ENCODE measurements around the gene PUS7.

DNA sequence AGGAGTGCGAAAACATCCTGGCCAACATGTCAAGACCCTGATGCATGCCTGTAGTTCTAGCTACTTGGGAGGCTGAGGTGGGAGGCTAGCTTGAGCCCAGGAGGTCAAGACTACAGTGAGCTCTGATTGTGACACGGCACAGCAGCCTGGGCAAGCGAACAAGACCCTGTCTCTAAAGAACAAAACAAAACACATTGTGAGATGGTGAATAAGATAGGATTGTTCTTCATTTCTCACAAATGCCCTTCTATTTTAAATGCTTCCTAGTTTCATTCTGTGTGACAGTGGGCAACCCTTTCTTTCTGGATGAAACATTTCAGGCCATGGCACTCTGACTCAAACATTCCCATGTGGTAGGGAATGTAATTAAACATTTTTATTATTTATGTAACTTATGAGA is 45.8 kb upstream of the PUS7 start:
- TF ChIP-seq TAF1 (conservative IDR thresholded peaks at IDR 0.05) (no peak), HNF4G (IDR thresholded peaks at IDR 0.05) (no peak), RAD21 (IDR thresholded peaks at IDR 0.05) (no peak)
- TF ChIP-seq, protein P1, sequence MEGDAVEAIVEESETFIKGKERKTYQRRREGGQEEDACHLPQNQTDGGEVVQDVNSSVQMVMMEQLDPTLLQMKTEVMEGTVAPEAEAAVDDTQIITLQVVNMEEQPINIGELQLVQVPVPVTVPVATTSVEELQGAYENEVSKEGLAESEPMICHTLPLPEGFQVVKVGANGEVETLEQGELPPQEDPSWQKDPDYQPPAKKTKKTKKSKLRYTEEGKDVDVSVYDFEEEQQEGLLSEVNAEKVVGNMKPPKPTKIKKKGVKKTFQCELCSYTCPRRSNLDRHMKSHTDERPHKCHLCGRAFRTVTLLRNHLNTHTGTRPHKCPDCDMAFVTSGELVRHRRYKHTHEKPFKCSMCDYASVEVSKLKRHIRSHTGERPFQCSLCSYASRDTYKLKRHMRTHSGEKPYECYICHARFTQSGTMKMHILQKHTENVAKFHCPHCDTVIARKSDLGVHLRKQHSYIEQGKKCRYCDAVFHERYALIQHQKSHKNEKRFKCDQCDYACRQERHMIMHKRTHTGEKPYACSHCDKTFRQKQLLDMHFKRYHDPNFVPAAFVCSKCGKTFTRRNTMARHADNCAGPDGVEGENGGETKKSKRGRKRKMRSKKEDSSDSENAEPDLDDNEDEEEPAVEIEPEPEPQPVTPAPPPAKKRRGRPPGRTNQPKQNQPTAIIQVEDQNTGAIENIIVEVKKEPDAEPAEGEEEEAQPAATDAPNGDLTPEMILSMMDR (IDR thresholded peaks at IDR 0.05; ENCODE audit: low read depth, low read length, missing input control), result no peak
- TF ChIP-seq, protein P2, sequence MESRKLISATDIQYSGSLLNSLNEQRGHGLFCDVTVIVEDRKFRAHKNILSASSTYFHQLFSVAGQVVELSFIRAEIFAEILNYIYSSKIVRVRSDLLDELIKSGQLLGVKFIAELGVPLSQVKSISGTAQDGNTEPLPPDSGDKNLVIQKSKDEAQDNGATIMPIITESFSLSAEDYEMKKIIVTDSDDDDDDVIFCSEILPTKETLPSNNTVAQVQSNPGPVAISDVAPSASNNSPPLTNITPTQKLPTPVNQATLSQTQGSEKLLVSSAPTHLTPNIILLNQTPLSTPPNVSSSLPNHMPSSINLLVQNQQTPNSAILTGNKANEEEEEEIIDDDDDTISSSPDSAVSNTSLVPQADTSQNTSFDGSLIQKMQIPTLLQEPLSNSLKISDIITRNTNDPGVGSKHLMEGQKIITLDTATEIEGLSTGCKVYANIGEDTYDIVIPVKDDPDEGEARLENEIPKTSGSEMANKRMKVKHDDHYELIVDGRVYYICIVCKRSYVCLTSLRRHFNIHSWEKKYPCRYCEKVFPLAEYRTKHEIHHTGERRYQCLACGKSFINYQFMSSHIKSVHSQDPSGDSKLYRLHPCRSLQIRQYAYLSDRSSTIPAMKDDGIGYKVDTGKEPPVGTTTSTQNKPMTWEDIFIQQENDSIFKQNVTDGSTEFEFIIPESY (IDR thresholded peaks at IDR 0.05), result no peak
- TF ChIP-seq, protein P3, sequence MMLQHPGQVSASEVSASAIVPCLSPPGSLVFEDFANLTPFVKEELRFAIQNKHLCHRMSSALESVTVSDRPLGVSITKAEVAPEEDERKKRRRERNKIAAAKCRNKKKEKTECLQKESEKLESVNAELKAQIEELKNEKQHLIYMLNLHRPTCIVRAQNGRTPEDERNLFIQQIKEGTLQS (IDR thresholded peaks at IDR 0.05), result no peak

All from liver (tissue), 3 donors.